Measurements from ENCODE around the gene SLC39A3. TPM values are rescaled to one million over a fixed set of nuclear protein-coding genes. Genes with fewer than 3 reads are reported as not detected.

SLC39A3 gene
- total RNA-seq, 1 experiment from 2014 or later: 32.4 TPM

- Histone ChIP-seq H3K23ac (ENCODE audit: insufficient read length, low read depth, low read length) (no peak overlapping the region), H3K18ac (ENCODE audit: insufficient read length, low read depth, low read length) (no peak overlapping the region), H3K9me3 (ENCODE audit: control insufficient read depth, low read depth, low read length) (no peaks in the 10 kb centered on the region), H3K79me2 (ENCODE audit: insufficient read depth, low read length) (no peaks in the 10 kb centered on the region), H4K20me1 (ENCODE audit: control insufficient read depth, insufficient read depth, insufficient read length) (no peaks in the 10 kb centered on the region), H3K27me3 (ENCODE audit: insufficient read depth, low read length) (no peaks in the 10 kb centered on the region), H3K56ac (ENCODE audit: insufficient read length, low read depth, low read length) (no peak overlapping the region), H3K14ac (ENCODE audit: insufficient read depth, low read length) (no peak overlapping the region), H3K9ac (ENCODE audit: extremely low read depth, insufficient read length, low read length) (no peak overlapping the region), H4K8ac (replicated peaks; ENCODE audit: insufficient read length, low read depth, low read length) (no peak overlapping the region), H3K4me2 (ENCODE audit: insufficient read depth, insufficient read length, low read length) (no peak overlapping the region), H2AK5ac (ENCODE audit: insufficient read length, low read length) (no peak overlapping the region), H3T11ph (ENCODE audit: low read length) (no peak overlapping the region), H3K4ac (ENCODE audit: low read depth, low read length) (no peak overlapping the region), H3K23me2 (ENCODE audit: insufficient read length, low read depth, low read length, poor library complexity, severe bottlenecking) (no peaks in the 10 kb centered on the region), H2AFZ (ENCODE audit: low read length) (no peak overlapping the region), H2BK15ac (ENCODE audit: low read depth, low read length) (no peak overlapping the region), H2BK120ac (ENCODE audit: low read depth, low read length, poor library complexity, severe bottlenecking) (no peak overlapping the region), H2BK20ac (ENCODE audit: low read depth, low read length, poor library complexity, severe bottlenecking) (no peak overlapping the region), H4K91ac (ENCODE audit: insufficient read length, low read depth, low read length) (no peak overlapping the region), H4K5ac (ENCODE audit: insufficient read length, low read depth, low read length) (no peak overlapping the region), H3K4me1 (ENCODE audit: insufficient read depth, low read length) (no peaks in the 10 kb centered on the region), H2BK5ac (ENCODE audit: insufficient read length, low read length) (no peak overlapping the region), H3K27ac (ENCODE audit: insufficient read length, low read depth, low read length) (no peak overlapping the region), H3K79me1 (ENCODE audit: insufficient read depth, low read depth, low read length, poor library complexity, severe bottlenecking) (no peaks in the 10 kb centered on the region), H2BK12ac (ENCODE audit: insufficient read length, low read depth, low read length) (no peak overlapping the region)
- Mint-ChIP-seq H3K27me3 (ENCODE audit: low read depth) (peaks cover 1% of the 10 kb centered on the region; the same call in 1 of the 2 replicates), H3K27ac (no peak overlapping the region), H3K4me3 (no peak overlapping the region), H3K36me3 (ENCODE audit: insufficient read depth in 1 of 3, low read depth in 3 of 3) (no peaks in the 10 kb centered on the region; a peak in 2 of 7 replicates), H3K4me1 (no peaks in the 10 kb centered on the region), H3K9me3 (no peaks in the 10 kb centered on the region)
- no peak for DNase-seq
- WGBS (ENCODE audit: extremely low coverage, insufficient read length, low lambda C conversion rate): no CpG with 5 or more reads among the region's 11 CpGs
- TF ChIP-seq, protein P1, sequence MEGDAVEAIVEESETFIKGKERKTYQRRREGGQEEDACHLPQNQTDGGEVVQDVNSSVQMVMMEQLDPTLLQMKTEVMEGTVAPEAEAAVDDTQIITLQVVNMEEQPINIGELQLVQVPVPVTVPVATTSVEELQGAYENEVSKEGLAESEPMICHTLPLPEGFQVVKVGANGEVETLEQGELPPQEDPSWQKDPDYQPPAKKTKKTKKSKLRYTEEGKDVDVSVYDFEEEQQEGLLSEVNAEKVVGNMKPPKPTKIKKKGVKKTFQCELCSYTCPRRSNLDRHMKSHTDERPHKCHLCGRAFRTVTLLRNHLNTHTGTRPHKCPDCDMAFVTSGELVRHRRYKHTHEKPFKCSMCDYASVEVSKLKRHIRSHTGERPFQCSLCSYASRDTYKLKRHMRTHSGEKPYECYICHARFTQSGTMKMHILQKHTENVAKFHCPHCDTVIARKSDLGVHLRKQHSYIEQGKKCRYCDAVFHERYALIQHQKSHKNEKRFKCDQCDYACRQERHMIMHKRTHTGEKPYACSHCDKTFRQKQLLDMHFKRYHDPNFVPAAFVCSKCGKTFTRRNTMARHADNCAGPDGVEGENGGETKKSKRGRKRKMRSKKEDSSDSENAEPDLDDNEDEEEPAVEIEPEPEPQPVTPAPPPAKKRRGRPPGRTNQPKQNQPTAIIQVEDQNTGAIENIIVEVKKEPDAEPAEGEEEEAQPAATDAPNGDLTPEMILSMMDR (conservative IDR thresholded peaks at IDR 0.05): no peak
Observed at GRCh38 chr19:2690856-2691255, 49.0 kb downstream of the SLC39A3 start.
